ENCODE measurements around the gene OR1J4.

DNA sequence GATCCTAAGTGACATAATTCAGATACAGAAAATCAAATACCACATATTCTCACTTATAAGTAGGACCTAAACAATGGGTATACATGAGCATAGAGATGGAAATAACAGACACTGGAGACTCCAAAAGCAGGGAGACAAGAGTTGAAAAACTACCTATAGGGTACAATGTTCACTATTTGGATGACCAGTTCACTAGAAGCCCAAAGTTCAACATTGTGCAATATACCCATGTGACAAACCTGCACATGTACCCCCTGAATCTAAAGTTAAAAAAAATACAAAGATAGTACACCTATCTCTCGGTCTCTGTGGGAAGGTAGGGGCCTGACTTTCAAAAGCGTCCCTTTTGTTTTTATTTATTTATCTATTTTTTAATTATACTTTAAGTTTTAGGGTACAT, 19.8 kb downstream of the OR1J4 start:
- no peak for TF ChIP-seq TAF1 (conservative IDR thresholded peaks at IDR 0.05)
- no peak for TF ChIP-seq JUND (IDR thresholded peaks at IDR 0.05)
- TF ChIP-seq RAD21 (IDR thresholded peaks at IDR 0.05): no peak
- TF ChIP-seq, protein P1, sequence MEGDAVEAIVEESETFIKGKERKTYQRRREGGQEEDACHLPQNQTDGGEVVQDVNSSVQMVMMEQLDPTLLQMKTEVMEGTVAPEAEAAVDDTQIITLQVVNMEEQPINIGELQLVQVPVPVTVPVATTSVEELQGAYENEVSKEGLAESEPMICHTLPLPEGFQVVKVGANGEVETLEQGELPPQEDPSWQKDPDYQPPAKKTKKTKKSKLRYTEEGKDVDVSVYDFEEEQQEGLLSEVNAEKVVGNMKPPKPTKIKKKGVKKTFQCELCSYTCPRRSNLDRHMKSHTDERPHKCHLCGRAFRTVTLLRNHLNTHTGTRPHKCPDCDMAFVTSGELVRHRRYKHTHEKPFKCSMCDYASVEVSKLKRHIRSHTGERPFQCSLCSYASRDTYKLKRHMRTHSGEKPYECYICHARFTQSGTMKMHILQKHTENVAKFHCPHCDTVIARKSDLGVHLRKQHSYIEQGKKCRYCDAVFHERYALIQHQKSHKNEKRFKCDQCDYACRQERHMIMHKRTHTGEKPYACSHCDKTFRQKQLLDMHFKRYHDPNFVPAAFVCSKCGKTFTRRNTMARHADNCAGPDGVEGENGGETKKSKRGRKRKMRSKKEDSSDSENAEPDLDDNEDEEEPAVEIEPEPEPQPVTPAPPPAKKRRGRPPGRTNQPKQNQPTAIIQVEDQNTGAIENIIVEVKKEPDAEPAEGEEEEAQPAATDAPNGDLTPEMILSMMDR (IDR thresholded peaks at IDR 0.05; ENCODE audit: low read depth, low read length, missing input control): no peak
- no peak for TF ChIP-seq FOXA1 (IDR thresholded peaks at IDR 0.05)
- TF ChIP-seq NR2F2 (IDR thresholded peaks at IDR 0.05): no peak
- TF ChIP-seq, protein P2, sequence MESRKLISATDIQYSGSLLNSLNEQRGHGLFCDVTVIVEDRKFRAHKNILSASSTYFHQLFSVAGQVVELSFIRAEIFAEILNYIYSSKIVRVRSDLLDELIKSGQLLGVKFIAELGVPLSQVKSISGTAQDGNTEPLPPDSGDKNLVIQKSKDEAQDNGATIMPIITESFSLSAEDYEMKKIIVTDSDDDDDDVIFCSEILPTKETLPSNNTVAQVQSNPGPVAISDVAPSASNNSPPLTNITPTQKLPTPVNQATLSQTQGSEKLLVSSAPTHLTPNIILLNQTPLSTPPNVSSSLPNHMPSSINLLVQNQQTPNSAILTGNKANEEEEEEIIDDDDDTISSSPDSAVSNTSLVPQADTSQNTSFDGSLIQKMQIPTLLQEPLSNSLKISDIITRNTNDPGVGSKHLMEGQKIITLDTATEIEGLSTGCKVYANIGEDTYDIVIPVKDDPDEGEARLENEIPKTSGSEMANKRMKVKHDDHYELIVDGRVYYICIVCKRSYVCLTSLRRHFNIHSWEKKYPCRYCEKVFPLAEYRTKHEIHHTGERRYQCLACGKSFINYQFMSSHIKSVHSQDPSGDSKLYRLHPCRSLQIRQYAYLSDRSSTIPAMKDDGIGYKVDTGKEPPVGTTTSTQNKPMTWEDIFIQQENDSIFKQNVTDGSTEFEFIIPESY (IDR thresholded peaks at IDR 0.05): no peak
- TF ChIP-seq, protein P3, sequence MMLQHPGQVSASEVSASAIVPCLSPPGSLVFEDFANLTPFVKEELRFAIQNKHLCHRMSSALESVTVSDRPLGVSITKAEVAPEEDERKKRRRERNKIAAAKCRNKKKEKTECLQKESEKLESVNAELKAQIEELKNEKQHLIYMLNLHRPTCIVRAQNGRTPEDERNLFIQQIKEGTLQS (IDR thresholded peaks at IDR 0.05): no peak
- no peak for TF ChIP-seq GABPA (IDR thresholded peaks at IDR 0.05 in 1 of 2, conservative IDR thresholded peaks at IDR 0.05 in 1 of 2)
- peak; percentile 45 to 52 for TF ChIP-seq HNF4A (conservative IDR thresholded peaks at IDR 0.05)
- TF ChIP-seq, protein P4, sequence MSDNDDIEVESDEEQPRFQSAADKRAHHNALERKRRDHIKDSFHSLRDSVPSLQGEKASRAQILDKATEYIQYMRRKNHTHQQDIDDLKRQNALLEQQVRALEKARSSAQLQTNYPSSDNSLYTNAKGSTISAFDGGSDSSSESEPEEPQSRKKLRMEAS (IDR thresholded peaks at IDR 0.05): no peak
- no peak for TF ChIP-seq YY1 (IDR thresholded peaks at IDR 0.05)
